ENCODE data around the gene COL4A1. TPM values are rescaled to one million over a fixed set of nuclear protein-coding genes. Genes with fewer than 3 reads are reported as not detected.

The COL4A1 gene
- total RNA-seq, 1 donor from 2014 or later: 756 TPM

DNA sequence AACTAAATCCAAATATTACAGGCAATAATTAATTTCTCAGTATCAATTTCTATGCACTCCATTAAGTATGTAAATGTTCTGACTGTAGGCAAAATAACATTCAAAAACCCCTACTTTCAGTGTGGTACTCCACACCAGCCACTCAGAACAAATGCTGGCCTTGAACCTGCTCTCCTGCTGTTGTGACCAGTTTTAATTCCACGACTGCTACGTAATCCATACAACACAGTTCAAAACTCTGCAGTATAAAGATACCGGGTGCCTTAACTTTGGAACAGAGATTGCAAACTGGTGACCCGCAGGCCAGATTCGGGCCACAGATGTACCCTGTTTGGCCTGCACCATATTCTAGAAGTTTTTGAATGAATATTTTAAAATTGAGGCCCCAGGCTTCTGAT lies 30.4 kb downstream of the COL4A1 start:
- peaks cover 0 to 52% of the 10 kb centered on the region in 2 donors for H3K4me1 ChIP-seq
- TF ChIP-seq, protein P1, sequence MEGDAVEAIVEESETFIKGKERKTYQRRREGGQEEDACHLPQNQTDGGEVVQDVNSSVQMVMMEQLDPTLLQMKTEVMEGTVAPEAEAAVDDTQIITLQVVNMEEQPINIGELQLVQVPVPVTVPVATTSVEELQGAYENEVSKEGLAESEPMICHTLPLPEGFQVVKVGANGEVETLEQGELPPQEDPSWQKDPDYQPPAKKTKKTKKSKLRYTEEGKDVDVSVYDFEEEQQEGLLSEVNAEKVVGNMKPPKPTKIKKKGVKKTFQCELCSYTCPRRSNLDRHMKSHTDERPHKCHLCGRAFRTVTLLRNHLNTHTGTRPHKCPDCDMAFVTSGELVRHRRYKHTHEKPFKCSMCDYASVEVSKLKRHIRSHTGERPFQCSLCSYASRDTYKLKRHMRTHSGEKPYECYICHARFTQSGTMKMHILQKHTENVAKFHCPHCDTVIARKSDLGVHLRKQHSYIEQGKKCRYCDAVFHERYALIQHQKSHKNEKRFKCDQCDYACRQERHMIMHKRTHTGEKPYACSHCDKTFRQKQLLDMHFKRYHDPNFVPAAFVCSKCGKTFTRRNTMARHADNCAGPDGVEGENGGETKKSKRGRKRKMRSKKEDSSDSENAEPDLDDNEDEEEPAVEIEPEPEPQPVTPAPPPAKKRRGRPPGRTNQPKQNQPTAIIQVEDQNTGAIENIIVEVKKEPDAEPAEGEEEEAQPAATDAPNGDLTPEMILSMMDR (IDR thresholded peaks at IDR 0.05): no peak
- DNase-seq (ENCODE audit: low spot score in 2 of 2): no peak
- H3K9me3 ChIP-seq: no peaks in the 10 kb centered on the region
- no peaks in the 10 kb centered on the region for H3K27me3 ChIP-seq
- H3K36me3 ChIP-seq: peaks cover 8 to 12% of the 10 kb centered on the region in 2 donors
- intact Hi-C loops (cut with DNase I): no loop called here
- H3K27ac ChIP-seq: peak overlapping the region; percentile 27 to 34
- H3K4me3 ChIP-seq: no peak overlapping the region

DNA sequence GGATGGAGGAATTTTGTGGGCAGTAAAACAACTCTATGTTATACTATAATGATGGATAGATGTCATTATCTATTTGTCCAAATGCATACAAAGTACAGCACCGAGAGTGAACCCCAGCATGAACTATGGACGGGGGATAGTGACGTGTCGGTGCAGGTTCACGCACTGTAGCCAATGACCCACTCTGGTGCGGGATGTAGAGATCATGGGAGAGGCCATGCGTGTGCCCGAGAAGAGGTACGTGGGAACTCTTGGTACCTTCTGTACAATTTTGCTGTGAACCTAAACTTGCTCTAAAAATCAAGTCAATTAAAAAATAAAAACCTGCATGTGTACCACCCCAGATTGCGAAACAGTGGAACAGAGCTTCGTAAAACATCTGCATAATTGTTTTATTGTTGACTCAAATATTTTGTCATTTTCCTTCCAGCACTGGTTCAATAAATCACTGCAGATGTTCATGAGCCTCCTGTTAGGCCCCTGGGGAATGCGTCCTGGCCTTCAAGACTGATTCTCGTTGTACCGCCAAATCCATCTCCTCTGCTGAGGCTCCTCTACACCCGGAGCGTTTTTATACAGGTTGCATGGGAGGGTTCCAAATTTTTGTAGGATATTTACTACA lies 30.9 kb downstream of the COL4A1 start:
- peaks cover 0 to 52% of the 10 kb centered on the region in 2 donors for H3K4me1 ChIP-seq
- no peak overlapping the region for H3K4me3 ChIP-seq
- no peaks in the 10 kb centered on the region for H3K27me3 ChIP-seq
- peak overlapping the region; percentile 34 to 67 for H3K27ac ChIP-seq
- TF ChIP-seq, protein P1 (IDR thresholded peaks at IDR 0.05): no peak
- H3K36me3 ChIP-seq: peaks cover 8 to 12% of the 10 kb centered on the region in 2 donors
- intact Hi-C loops (cut with DNase I): no loop called here
- H3K9me3 ChIP-seq: no peaks in the 10 kb centered on the region
- DNase-seq (ENCODE audit: low spot score in 2 of 2): peak in 1 of 2 donors; percentile 60

GRCh38 chr13:110274687-110275086 lies 32.3 kb downstream of the COL4A1 start:
- H3K4me1 ChIP-seq: peaks cover 0 to 49% of the 10 kb centered on the region in 2 donors
- intact Hi-C loops (cut with DNase I): no loop called here

GRCh38 chr13:110273254-110273653 lies 33.7 kb downstream of the COL4A1 start:
- H3K27ac ChIP-seq: peak overlapping the region; percentile 22 to 67
- DNase-seq (ENCODE audit: low spot score in 2 of 2): peak in 1 of 2 donors; percentile 51
- TF ChIP-seq, protein P1 (IDR thresholded peaks at IDR 0.05): no peak
- no peak overlapping the region for H3K4me3 ChIP-seq
- H3K4me1 ChIP-seq: peaks cover 5 to 59% of the 10 kb centered on the region in 2 donors
- intact Hi-C loops (cut with DNase I): no loop called here
- H3K9me3 ChIP-seq: no peaks in the 10 kb centered on the region
- H3K27me3 ChIP-seq: no peaks in the 10 kb centered on the region
- H3K36me3 ChIP-seq: peaks cover 8 to 17% of the 10 kb centered on the region in 2 donors

More at GRCh38 chr13:110274687-110275086, 32.3 kb downstream of the COL4A1 start:
- peaks cover 8 to 12% of the 10 kb centered on the region in 2 donors for H3K36me3 ChIP-seq
- H3K4me3 ChIP-seq: no peak overlapping the region
- peak overlapping the region; percentile 39 to 67 for H3K27ac ChIP-seq
- H3K9me3 ChIP-seq: no peaks in the 10 kb centered on the region
- TF ChIP-seq, protein P1 (IDR thresholded peaks at IDR 0.05): peak; percentile 11 to 41 (median 41)
- H3K27me3 ChIP-seq: no peaks in the 10 kb centered on the region
- peak in 1 of 2 donors; percentile 74 for DNase-seq (ENCODE audit: low spot score in 2 of 2)

GRCh38 chr13:110272651-110273050 lies 34.3 kb downstream of the COL4A1 start:
- H3K27ac ChIP-seq: peak overlapping the region; percentile 22 to 67
- TF ChIP-seq, protein P1 (IDR thresholded peaks at IDR 0.05): no peak
- H3K4me3 ChIP-seq: no peak overlapping the region
- H3K4me1 ChIP-seq: peaks cover 9 to 61% of the 10 kb centered on the region in 2 donors
- H3K36me3 ChIP-seq: peaks cover 8 to 17% of the 10 kb centered on the region in 2 donors
- H3K9me3 ChIP-seq: no peaks in the 10 kb centered on the region
- no peaks in the 10 kb centered on the region for H3K27me3 ChIP-seq
- DNase-seq (ENCODE audit: low spot score in 2 of 2): no peak
- intact Hi-C loops (cut with DNase I): no loop called here

Data from ascending aorta (tissue), 2 donors.